PC-9 (cell line): ENCODE measurements around the gene RPA3.

Experiments used
- EZH2 ChIP-seq: fragments of 200-600 bp; sonication (generic); IDR thresholded peaks from 2 replicates; pipeline ENCODE4 v1.8.0; 2017; ENCODE audit warnings: antibody characterized with exemption, low read depth
- TF ChIP-seq, protein P1 (sequence below): fragments of 200-600 bp; sonication (generic); conservative IDR thresholded peaks from 2 replicates; pipeline ENCODE4 v1.6.1; 2017; ENCODE audit warnings: mixed run types, antibody characterized with exemption, mild to moderate bottlenecking, moderate library complexity

DNA sequence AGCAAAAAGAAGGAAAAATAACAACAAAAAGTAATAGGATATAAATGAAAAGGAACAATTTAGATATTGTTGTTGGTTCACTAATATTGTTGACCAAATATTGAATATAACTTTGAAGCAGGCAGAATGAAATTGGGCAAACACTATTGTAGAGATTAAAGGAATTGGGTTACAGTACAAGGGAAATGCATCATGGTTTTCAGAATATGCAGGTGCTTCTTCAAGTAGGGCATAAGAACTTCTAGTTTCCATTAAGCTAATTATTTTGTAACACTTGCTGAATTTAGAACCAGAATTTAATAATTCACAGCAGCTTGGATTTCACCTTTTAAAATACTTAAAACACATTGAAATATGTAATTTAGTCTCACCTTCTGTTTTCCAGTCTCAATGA, 36.5 kb downstream of the RPA3 start:
- TF ChIP-seq, protein P1, sequence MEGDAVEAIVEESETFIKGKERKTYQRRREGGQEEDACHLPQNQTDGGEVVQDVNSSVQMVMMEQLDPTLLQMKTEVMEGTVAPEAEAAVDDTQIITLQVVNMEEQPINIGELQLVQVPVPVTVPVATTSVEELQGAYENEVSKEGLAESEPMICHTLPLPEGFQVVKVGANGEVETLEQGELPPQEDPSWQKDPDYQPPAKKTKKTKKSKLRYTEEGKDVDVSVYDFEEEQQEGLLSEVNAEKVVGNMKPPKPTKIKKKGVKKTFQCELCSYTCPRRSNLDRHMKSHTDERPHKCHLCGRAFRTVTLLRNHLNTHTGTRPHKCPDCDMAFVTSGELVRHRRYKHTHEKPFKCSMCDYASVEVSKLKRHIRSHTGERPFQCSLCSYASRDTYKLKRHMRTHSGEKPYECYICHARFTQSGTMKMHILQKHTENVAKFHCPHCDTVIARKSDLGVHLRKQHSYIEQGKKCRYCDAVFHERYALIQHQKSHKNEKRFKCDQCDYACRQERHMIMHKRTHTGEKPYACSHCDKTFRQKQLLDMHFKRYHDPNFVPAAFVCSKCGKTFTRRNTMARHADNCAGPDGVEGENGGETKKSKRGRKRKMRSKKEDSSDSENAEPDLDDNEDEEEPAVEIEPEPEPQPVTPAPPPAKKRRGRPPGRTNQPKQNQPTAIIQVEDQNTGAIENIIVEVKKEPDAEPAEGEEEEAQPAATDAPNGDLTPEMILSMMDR = no peak
- TF ChIP-seq EZH2 = no peak
